ENCODE data around the gene TRMT44. TPM values are rescaled to one million over a fixed set of nuclear protein-coding genes. Genes with fewer than 3 reads are reported as not detected.

Gene TRMT44
- total RNA-seq, 1 experiment from 2014 or later, result 15.3 TPM

DNA sequence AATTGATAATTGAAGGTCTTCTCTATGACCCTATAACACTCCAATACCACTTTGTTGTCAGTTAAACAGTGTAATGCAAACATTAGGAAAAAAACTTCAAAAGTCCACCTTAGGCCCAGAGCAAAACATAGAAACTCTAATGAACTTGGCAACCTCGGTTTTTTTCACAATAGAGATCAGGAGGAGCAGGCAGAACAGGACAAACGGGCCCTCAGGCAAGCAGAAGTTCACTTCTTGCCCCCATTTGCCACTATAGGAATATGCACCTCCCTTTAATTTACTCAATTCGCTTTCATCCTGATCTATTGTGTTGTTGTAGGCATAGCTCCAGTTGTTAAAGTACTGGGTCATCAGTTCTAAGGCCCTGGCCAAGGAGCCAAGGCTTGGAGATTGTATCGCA is 18.2 kb upstream of the TRMT44 start:
- H3K9me3 ChIP-seq (ENCODE audit: low read length), result no peaks in the 10 kb centered on the region
- H3K36me3 ChIP-seq (ENCODE audit: low read depth, low read length), result no peaks in the 10 kb centered on the region
- DNase-seq (peak; percentile 45), ATAC-seq (no peak)
- no peaks in the 10 kb centered on the region for H4K20me1 ChIP-seq (ENCODE audit: low read length)
- H2AFZ ChIP-seq (ENCODE audit: low read length), result no peak overlapping the region
- no peak overlapping the region for H3K27ac ChIP-seq (ENCODE audit: low read length)
- intact Hi-C loops (cut with micrococcal nuclease), result no loop called here
- H3K4me3 ChIP-seq (ENCODE audit: low read length), result no peak overlapping the region
- CTCF ChIA-PET, result no interaction called here
- H3K4me1 ChIP-seq (ENCODE audit: insufficient read depth, low read length), result peaks cover 12% of the 10 kb centered on the region
- no TSS peak for BruUV-seq (replicated peaks)
- POLR2A ChIA-PET (ENCODE audit: unreplicated experiment), result no interaction called here
- H3K4me2 ChIP-seq (ENCODE audit: low read length), result no peak overlapping the region
- no peaks in the 10 kb centered on the region for H3F3A ChIP-seq (ENCODE audit: low read length, unreplicated experiment)
- H3K27me3 ChIP-seq (ENCODE audit: low read length), result no peaks in the 10 kb centered on the region
- no peak overlapping the region for H3K9ac ChIP-seq (ENCODE audit: low read length)
- no peaks in the 10 kb centered on the region for H3K9me2 ChIP-seq (replicated peaks; ENCODE audit: low read length)
- no peaks in the 10 kb centered on the region; the same call in 1 of the 2 replicates for H3K79me2 ChIP-seq (ENCODE audit: low read length)
- TF ChIP-seq, protein P1, sequence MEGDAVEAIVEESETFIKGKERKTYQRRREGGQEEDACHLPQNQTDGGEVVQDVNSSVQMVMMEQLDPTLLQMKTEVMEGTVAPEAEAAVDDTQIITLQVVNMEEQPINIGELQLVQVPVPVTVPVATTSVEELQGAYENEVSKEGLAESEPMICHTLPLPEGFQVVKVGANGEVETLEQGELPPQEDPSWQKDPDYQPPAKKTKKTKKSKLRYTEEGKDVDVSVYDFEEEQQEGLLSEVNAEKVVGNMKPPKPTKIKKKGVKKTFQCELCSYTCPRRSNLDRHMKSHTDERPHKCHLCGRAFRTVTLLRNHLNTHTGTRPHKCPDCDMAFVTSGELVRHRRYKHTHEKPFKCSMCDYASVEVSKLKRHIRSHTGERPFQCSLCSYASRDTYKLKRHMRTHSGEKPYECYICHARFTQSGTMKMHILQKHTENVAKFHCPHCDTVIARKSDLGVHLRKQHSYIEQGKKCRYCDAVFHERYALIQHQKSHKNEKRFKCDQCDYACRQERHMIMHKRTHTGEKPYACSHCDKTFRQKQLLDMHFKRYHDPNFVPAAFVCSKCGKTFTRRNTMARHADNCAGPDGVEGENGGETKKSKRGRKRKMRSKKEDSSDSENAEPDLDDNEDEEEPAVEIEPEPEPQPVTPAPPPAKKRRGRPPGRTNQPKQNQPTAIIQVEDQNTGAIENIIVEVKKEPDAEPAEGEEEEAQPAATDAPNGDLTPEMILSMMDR (conservative IDR thresholded peaks at IDR 0.05; ENCODE audit: low read depth, low read length), result no peak
- TF ChIP-seq EZH2phosphoT487 (IDR thresholded peaks at IDR 0.05; ENCODE audit: borderline replicate concordance, low read length), result no peak
- no peak for TF ChIP-seq EZH2 (IDR thresholded peaks at IDR 0.05; ENCODE audit: low read length, unreplicated experiment)

DNA sequence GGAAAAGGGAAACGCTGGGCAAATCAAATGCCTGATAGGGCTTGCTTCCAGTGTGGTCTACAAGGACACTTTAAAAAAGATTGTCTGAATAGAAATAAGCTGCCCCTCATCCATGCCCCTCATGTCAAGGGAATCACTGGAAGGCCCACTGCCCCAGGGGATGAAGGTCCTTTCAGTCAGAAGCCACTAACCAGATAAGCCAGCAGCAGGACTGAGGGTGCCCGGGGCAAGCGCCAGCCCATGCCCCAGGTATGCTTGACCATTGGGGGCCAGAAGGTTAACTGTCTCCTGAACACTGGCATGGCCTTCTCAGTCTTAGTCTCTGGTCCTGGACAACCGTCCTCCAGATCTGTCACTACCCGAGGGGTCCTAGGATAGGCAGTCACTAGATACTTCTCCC is 17.8 kb upstream of the TRMT44 start:
- peaks cover 14% of the 10 kb centered on the region for H3K4me1 ChIP-seq (ENCODE audit: insufficient read depth, low read length)
- H3K27ac ChIP-seq (ENCODE audit: low read length), result no peak overlapping the region
- H3K79me2 ChIP-seq (ENCODE audit: low read length), result no peaks in the 10 kb centered on the region; the same call in 1 of the 2 replicates
- no TSS peak for BruUV-seq (replicated peaks)
- ATAC-seq (no peak), DNase-seq (no peak)
- H3K4me3 ChIP-seq (ENCODE audit: low read length), result no peak overlapping the region
- no peaks in the 10 kb centered on the region for H3K9me3 ChIP-seq (ENCODE audit: low read length)
- CTCF ChIA-PET, result no interaction called here
- intact Hi-C loops (cut with micrococcal nuclease), result no loop called here
- no peaks in the 10 kb centered on the region for H3K9me2 ChIP-seq (replicated peaks; ENCODE audit: low read length)
- no peaks in the 10 kb centered on the region for H3K27me3 ChIP-seq (ENCODE audit: low read length)
- no peak overlapping the region for H3K4me2 ChIP-seq (ENCODE audit: low read length)
- no peaks in the 10 kb centered on the region for H3F3A ChIP-seq (ENCODE audit: low read length, unreplicated experiment)
- no peaks in the 10 kb centered on the region for H4K20me1 ChIP-seq (ENCODE audit: low read length)
- POLR2A ChIA-PET (ENCODE audit: unreplicated experiment), result no interaction called here
- TF ChIP-seq, protein P1 (conservative IDR thresholded peaks at IDR 0.05; ENCODE audit: low read depth, low read length), result no peak
- no peak for TF ChIP-seq EZH2 (IDR thresholded peaks at IDR 0.05; ENCODE audit: low read length, unreplicated experiment)
- no peak for TF ChIP-seq EZH2phosphoT487 (IDR thresholded peaks at IDR 0.05; ENCODE audit: borderline replicate concordance, low read length)
- no peaks in the 10 kb centered on the region for H3K36me3 ChIP-seq (ENCODE audit: low read depth, low read length)
- H3K9ac ChIP-seq (ENCODE audit: low read length), result no peak overlapping the region
- H2AFZ ChIP-seq (ENCODE audit: low read length), result no peak overlapping the region

DNA sequence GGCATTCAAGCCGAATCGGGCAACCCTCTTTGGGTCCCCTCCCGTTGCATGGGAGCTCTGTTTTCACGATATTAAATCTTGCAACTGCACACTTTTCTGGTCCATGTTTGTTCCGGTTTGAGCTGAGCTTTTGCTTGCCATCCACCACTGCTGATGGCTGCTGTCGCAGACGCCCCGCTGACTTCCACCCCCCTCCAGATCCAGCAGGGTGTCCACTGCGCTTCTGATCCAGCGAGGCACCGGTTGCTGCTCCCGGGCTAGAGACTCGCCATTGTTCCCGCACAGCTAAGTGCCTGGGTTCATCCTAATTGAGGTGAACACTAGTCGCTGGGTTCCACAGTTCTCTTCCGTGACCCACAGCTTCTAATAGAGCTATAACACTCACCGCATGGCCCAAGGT is 13.3 kb upstream of the TRMT44 start:
- Histone ChIP-seq H2AFZ (ENCODE audit: low read length) (peak overlapping the region; percentile 85; the same call in 1 of the 2 replicates), H3K4me3 (ENCODE audit: low read length) (peak overlapping the region; percentile 71), H3K9ac (ENCODE audit: low read length) (no peak overlapping the region), H3K4me2 (ENCODE audit: low read length) (peak overlapping the region; percentile 97), H3K36me3 (ENCODE audit: low read depth, low read length) (no peaks in the 10 kb centered on the region), H3K27ac (ENCODE audit: low read length) (no peak overlapping the region), H4K20me1 (ENCODE audit: low read length) (no peaks in the 10 kb centered on the region), H3K79me2 (ENCODE audit: low read length) (no peaks in the 10 kb centered on the region), H3F3A (ENCODE audit: low read length, unreplicated experiment) (no peaks in the 10 kb centered on the region), H3K9me3 (ENCODE audit: low read length) (no peaks in the 10 kb centered on the region), H3K27me3 (ENCODE audit: low read length) (no peaks in the 10 kb centered on the region), H3K4me1 (ENCODE audit: insufficient read depth, low read length) (peaks cover 9% of the 10 kb centered on the region), H3K9me2 (replicated peaks; ENCODE audit: low read length) (no peaks in the 10 kb centered on the region)
- DNase-seq, result no peak
- ChIA-PET POLR2A (ENCODE audit: unreplicated experiment) (no interaction called here), CTCF (no interaction called here)
- ATAC-seq, result no peak
- BruUV-seq (replicated peaks), result no TSS peak
- intact Hi-C loops (cut with micrococcal nuclease), result no loop called here
- TF ChIP-seq EZH2 (IDR thresholded peaks at IDR 0.05; ENCODE audit: low read length, unreplicated experiment), result no peak
- TF ChIP-seq, protein P1 (conservative IDR thresholded peaks at IDR 0.05; ENCODE audit: low read depth, low read length), result no peak
- TF ChIP-seq EZH2phosphoT487 (IDR thresholded peaks at IDR 0.05; ENCODE audit: borderline replicate concordance, low read length), result no peak

All from PC-3 (cell line).